Hepatocyte (in vitro differentiated cells): ENCODE data around the gene LIMA1. TPM values are rescaled to one million over a fixed set of nuclear protein-coding genes. Genes with fewer than 3 reads are reported as not detected.

Experiments used
- DNase-seq: peaks from one replicate; pipeline ENCODE4 v3.0.0-alpha.2; 2016; ENCODE audit warnings: low spot score
- H2AFZ ChIP-seq: fragments of 200-600 bp; sonication (generic); 2 replicates; pipeline ENCODE4 v1.6.0; 2016; ENCODE audit warnings: antibody characterized with exemption, mild to moderate bottlenecking
- H3K27ac ChIP-seq: fragments of 200-600 bp; sonication (generic); 2 replicates; pipeline ENCODE4 v1.5.1; 2016; ENCODE audit warnings: mild to moderate bottlenecking
- H3K27me3 ChIP-seq: fragments of 200-600 bp; sonication (generic); 2 replicates; pipeline ENCODE4 v1.6.1; 2016
- H3K36me3 ChIP-seq: fragments of 200-600 bp; sonication (generic); replicated peaks from 2 replicates; pipeline ENCODE4 v1.5.1; 2016; ENCODE audit warnings: low read depth; ENCODE audit not compliant: insufficient read depth
- H3K4me1 ChIP-seq: fragments of 200-600 bp; sonication (generic); 2 replicates; pipeline ENCODE4 v1.5.1; 2016; ENCODE audit warnings: mild to moderate bottlenecking, moderate library complexity; ENCODE audit not compliant: insufficient read depth
- H3K4me2 ChIP-seq: fragments of 200-600 bp; sonication (generic); 2 replicates; pipeline ENCODE4 v1.6.0; 2016
- H3K4me3 ChIP-seq: fragments of 200-600 bp; sonication (generic); 2 replicates; pipeline ENCODE4 v1.5.1; 2016; ENCODE audit warnings: mild to moderate bottlenecking
- H3K79me2 ChIP-seq: fragments of 200-600 bp; sonication (generic); 2 replicates; pipeline ENCODE4 v1.6.0; 2017; ENCODE audit warnings: mild to moderate bottlenecking
- H3K9me2 ChIP-seq: fragments of 200-600 bp; sonication (generic); replicated peaks from 2 replicates; pipeline ENCODE4 v1.6.0; 2017; ENCODE audit warnings: mild to moderate bottlenecking; ENCODE audit not compliant: insufficient read depth
- H3K9me3 ChIP-seq: fragments of 200-600 bp; sonication (generic); 2 replicates; pipeline ENCODE4 v1.5.1; 2016; ENCODE audit warnings: low read depth, mild to moderate bottlenecking
- H4K20me1 ChIP-seq: fragments of 200-600 bp; sonication (generic); 2 replicates; pipeline ENCODE4 v1.6.0; 2016; ENCODE audit warnings: mild to moderate bottlenecking; ENCODE audit not compliant: insufficient read depth, poor library complexity, severe bottlenecking
- EZH2 ChIP-seq: fragments of 200-600 bp; sonication (generic); IDR thresholded peaks from 2 replicates; pipeline ENCODE4 v1.6.1; 2016; ENCODE audit warnings: antibody characterized with exemption, mild to moderate bottlenecking, borderline replicate concordance
- EZH2phosphoT487 ChIP-seq: fragments of 200-600 bp; sonication (generic); IDR thresholded peaks from one replicate; pipeline ENCODE4 v1.6.1; 2018; ENCODE audit warnings: antibody characterized with exemption, mild to moderate bottlenecking, low read depth, moderate library complexity; ENCODE audit not compliant: unreplicated experiment, severe bottlenecking
- WGBS: methylation state at CpG from one replicate; pipeline ENCODE4 v1.1.6; 2016; ENCODE audit warnings: low lambda C conversion rate; ENCODE audit errors: missing lambda C conversion rate; 5-methylcytosine and 5-hydroxymethylcytosine counted together
- microRNA counts: library from miRNA; unstranded; fragments of <30 nt; microRNA quantifications from one replicate; lab custom pipeline; 2017
- microRNA-seq: library from miRNA; unstranded; fragments of <30 nt; microRNA quantifications from one replicate; pipeline ENCODE4, GENCODE V29; 2017
- polyA plus RNA-seq: library from polyadenylated mRNA; unstranded; fragments of >200 nt; fragmentation: Nextera tagmentation; extraction: Ambion mirVana; gene quantifications from 2 replicates; pipeline ENCODE4 v1.2.1, GENCODE V29; 2016
- small RNA-seq: library from RNA; depleted of rRNA; stranded (forward); fragments of <200 nt; gene quantifications from one replicate; pipeline ENCODE3, GENCODE V24; 2014
- total RNA-seq: library from RNA; depleted of rRNA; stranded (reverse); fragments of >200 nt; gene quantifications from 2 replicates; pipeline ENCODE4 v1.2.3, GENCODE V29; 2014
- TF ChIP-seq, protein P1 (sequence below): fragments of 200-600 bp; sonication (generic); IDR thresholded peaks from 2 replicates; pipeline ENCODE4 v1.5.1; 2016; ENCODE audit warnings: antibody characterized with exemption, mild to moderate bottlenecking; ENCODE audit not compliant: poor library complexity

LIMA1 gene
- total and polyA plus RNA-seq, 2 experiments from 2014 or later: 54.8 to 84.4 TPM

DNA sequence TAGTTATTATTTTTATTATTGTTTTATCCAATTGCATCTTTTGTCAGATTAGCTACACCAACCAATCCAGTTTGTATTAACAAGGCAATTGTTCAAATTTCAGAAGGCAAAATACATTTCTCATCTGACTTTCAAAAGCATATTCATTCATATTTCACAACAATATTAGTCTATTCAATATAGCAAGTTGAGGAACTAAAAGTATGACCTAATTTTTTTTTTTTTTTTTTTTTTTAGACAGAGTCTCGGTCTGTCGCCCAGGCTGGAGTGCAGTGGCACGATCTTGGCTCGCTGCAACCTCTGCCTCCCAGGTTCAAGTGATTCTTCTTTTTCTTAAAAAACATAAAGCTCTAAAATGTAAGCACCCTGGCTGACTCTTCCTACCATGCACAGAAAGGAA is 154.0 kb downstream of the LIMA1 start:
- no peaks in the 10 kb centered on the region for H3K36me3 ChIP-seq
- H3K4me1 ChIP-seq: no peaks in the 10 kb centered on the region
- H3K9me3 ChIP-seq: no peaks in the 10 kb centered on the region
- H3K27ac ChIP-seq: no peak overlapping the region
- H4K20me1 ChIP-seq: no peaks in the 10 kb centered on the region
- no peak for DNase-seq
- no peaks in the 10 kb centered on the region for H3K9me2 ChIP-seq
- H3K4me3 ChIP-seq: no peak overlapping the region
- 95% methylated on average over 4 of the region's 4 CpGs for WGBS
- H3K4me2 ChIP-seq: no peak overlapping the region
- no peaks in the 10 kb centered on the region for H3K27me3 ChIP-seq
- no peak for TF ChIP-seq EZH2
- no peaks in the 10 kb centered on the region for H3K79me2 ChIP-seq
- H2AFZ ChIP-seq: no peak overlapping the region

DNA sequence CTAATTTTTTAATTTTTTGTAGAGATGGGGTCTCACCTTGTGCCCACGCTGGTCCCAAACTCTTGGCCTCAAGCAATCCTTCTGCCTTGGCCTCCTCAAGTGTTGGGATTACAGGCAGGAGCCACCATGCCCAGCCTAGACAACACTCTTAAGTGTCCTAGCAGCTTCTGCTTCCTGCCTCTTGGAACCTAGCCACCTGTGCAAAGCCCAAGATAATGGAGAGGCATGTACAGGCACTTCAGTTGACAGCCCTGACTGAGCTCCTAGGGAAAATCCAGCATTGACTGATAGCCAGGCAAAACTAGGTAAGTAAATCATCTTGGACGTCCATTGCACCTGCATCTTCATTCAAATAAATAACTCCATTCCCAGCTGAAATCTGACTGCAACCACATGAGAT is 155.8 kb downstream of the LIMA1 start:
- no peaks in the 10 kb centered on the region for H3K36me3 ChIP-seq
- TF ChIP-seq, protein P1, sequence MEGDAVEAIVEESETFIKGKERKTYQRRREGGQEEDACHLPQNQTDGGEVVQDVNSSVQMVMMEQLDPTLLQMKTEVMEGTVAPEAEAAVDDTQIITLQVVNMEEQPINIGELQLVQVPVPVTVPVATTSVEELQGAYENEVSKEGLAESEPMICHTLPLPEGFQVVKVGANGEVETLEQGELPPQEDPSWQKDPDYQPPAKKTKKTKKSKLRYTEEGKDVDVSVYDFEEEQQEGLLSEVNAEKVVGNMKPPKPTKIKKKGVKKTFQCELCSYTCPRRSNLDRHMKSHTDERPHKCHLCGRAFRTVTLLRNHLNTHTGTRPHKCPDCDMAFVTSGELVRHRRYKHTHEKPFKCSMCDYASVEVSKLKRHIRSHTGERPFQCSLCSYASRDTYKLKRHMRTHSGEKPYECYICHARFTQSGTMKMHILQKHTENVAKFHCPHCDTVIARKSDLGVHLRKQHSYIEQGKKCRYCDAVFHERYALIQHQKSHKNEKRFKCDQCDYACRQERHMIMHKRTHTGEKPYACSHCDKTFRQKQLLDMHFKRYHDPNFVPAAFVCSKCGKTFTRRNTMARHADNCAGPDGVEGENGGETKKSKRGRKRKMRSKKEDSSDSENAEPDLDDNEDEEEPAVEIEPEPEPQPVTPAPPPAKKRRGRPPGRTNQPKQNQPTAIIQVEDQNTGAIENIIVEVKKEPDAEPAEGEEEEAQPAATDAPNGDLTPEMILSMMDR: no peak
- TF ChIP-seq EZH2 (no peak), EZH2phosphoT487 (no peak)

More for the DNA sequence above, 155.8 kb downstream of the LIMA1 start:
- Histone ChIP-seq H4K20me1 (no peaks in the 10 kb centered on the region), H3K9me2 (no peaks in the 10 kb centered on the region), H3K79me2 (peaks cover 4% of the 10 kb centered on the region), H3K27me3 (no peaks in the 10 kb centered on the region), H3K4me2 (no peak overlapping the region), H3K27ac (no peak overlapping the region), H3K4me1 (no peaks in the 10 kb centered on the region), H2AFZ (no peak overlapping the region), H3K9me3 (no peaks in the 10 kb centered on the region), H3K4me3 (no peak overlapping the region)
- 95% methylated on average over 2 of the region's 2 CpGs for WGBS
- no peak for DNase-seq

MicroRNA genes within 50 kb of the gene (microRNA counts, 767-probe panel; counts per million panel counts)
- microRNA hsa-miR-1293 (lab: Ali Mortazavi, UCI): not detected

Small RNA genes lying within 50 kb of the gene (microRNA-seq; reads per million reads assigned to microRNA genes)
- gene MIR1293: 2.2 reads per million

Small RNA genes lying within 50 kb of the gene (small RNA-seq; reads per million reads assigned to genes)
- gene MIR1293: 0.19 reads per million
- gene RNU6-1093P: not detected

Other genes with a start within 250 kb of the LIMA1 start
- gene ASIC1, start 225.9 kb downstream of the LIMA1 start, total RNA-seq: 2.4 and 3.1 TPM in 2 replicates
- 4.6 and 6.7 TPM in 2 replicates for gene ASIC1, start 225.9 kb downstream of the LIMA1 start, polyA plus RNA-seq
- 33.4 and 44.0 TPM in 2 replicates for gene SMARCD1, start 198.2 kb downstream of the LIMA1 start, total RNA-seq
- 26.1 and 27.9 TPM in 2 replicates for gene SMARCD1, start 198.2 kb downstream of the LIMA1 start, polyA plus RNA-seq
- 46.8 and 64.1 TPM in 2 replicates for gene GPD1, start 179.5 kb downstream of the LIMA1 start, total RNA-seq
- 20.4 and 30.6 TPM in 2 replicates for gene GPD1, start 179.5 kb downstream of the LIMA1 start, polyA plus RNA-seq
- gene COX14, start 171.3 kb downstream of the LIMA1 start, total RNA-seq: 61.5 and 73.5 TPM in 2 replicates
- 150 and 186 TPM in 2 replicates for gene COX14, start 171.3 kb downstream of the LIMA1 start, polyA plus RNA-seq
- 38.8 and 43.3 TPM in 2 replicates for gene CERS5, start 116.2 kb downstream of the LIMA1 start, total RNA-seq
- gene CERS5, start 116.2 kb downstream of the LIMA1 start, polyA plus RNA-seq: 53.3 and 69.0 TPM in 2 replicates
- not detected in 2 replicates for gene FAM186A, start 113.1 kb upstream of the LIMA1 start, total RNA-seq
- gene FAM186A, start 113.1 kb upstream of the LIMA1 start, polyA plus RNA-seq: not detected in 2 replicates
- gene LARP4, start 117.4 kb upstream of the LIMA1 start, total RNA-seq: 42.0 and 48.7 TPM in 2 replicates
- gene LARP4, start 117.4 kb upstream of the LIMA1 start, polyA plus RNA-seq: 18.2 and 29.4 TPM in 2 replicates
- 31.8 TPM in 2 replicates for gene DIP2B, start 221.5 kb upstream of the LIMA1 start, total RNA-seq
- 10.5 and 14.7 TPM in 2 replicates for gene DIP2B, start 221.5 kb upstream of the LIMA1 start, polyA plus RNA-seq